ENCODE results near the gene CMSS1.

The CMSS1 gene

GRCh38 chr3:99817437-99818240 is at the start of gene CMSS1:
Gene CMSS1 (plus strand): TSS chr3:99817862.
- peak; percentile 80 to 95 (median 91) for DNase-seq

- no peak for DNase-seq
Measured at GRCh38 chr3:99768126-99768525, 49.5 kb upstream of the CMSS1 start.

- no peak for DNase-seq
Measured at GRCh38 chr3:99768808-99769501, 48.7 kb upstream of the CMSS1 start.

- DNase-seq, result no peak
Measured at GRCh38 chr3:99772171-99772570, 45.5 kb upstream of the CMSS1 start.

GRCh38 chr3:99772671-99773070 is 45.0 kb upstream of the CMSS1 start:
- no peak for DNase-seq

- DNase-seq, result no peak
Measured at GRCh38 chr3:99774467-99774866, 43.2 kb upstream of the CMSS1 start.

- DNase-seq, result no peak
Measured at GRCh38 chr3:99776516-99777209, 41.0 kb upstream of the CMSS1 start.

- DNase-seq, result no peak
Measured at GRCh38 chr3:99777210-99777549, 40.5 kb upstream of the CMSS1 start.

- no peak for DNase-seq
Measured at GRCh38 chr3:99777708-99778107, 40.0 kb upstream of the CMSS1 start.

- DNase-seq, result no peak
Measured at GRCh38 chr3:99780749-99781148, 36.9 kb upstream of the CMSS1 start.

- DNase-seq, result no peak
Measured at GRCh38 chr3:99781761-99782160, 35.9 kb upstream of the CMSS1 start.

- no peak for DNase-seq
Measured at GRCh38 chr3:99783011-99783573, 34.6 kb upstream of the CMSS1 start.

GRCh38 chr3:99789011-99789721 is 28.5 kb upstream of the CMSS1 start:
- no peak for DNase-seq

- DNase-seq, result no peak
Measured at GRCh38 chr3:99794485-99794884, 23.2 kb upstream of the CMSS1 start.

GRCh38 chr3:99795573-99795972 is 22.1 kb upstream of the CMSS1 start:
- no peak for DNase-seq

- DNase-seq, result no peak
Measured at GRCh38 chr3:99799422-99799821, 18.2 kb upstream of the CMSS1 start.

GRCh38 chr3:99803297-99803696 is 14.4 kb upstream of the CMSS1 start:
- DNase-seq, result no peak

GRCh38 chr3:99805160-99805559 is 12.5 kb upstream of the CMSS1 start:
- DNase-seq, result no peak

GRCh38 chr3:99808163-99808794 is 9.4 kb upstream of the CMSS1 start:
- DNase-seq, result no peak

- no peak for DNase-seq
Measured at GRCh38 chr3:99809565-99809964, 8.1 kb upstream of the CMSS1 start.

- DNase-seq, result no peak
Measured at GRCh38 chr3:99810403-99810802, 7.3 kb upstream of the CMSS1 start.

GRCh38 chr3:99817047-99817436 is 620 bp upstream of the CMSS1 start:
- DNase-seq, result no peak
